ENCODE data around the gene KAT2A.

KAT2A gene

DNA sequence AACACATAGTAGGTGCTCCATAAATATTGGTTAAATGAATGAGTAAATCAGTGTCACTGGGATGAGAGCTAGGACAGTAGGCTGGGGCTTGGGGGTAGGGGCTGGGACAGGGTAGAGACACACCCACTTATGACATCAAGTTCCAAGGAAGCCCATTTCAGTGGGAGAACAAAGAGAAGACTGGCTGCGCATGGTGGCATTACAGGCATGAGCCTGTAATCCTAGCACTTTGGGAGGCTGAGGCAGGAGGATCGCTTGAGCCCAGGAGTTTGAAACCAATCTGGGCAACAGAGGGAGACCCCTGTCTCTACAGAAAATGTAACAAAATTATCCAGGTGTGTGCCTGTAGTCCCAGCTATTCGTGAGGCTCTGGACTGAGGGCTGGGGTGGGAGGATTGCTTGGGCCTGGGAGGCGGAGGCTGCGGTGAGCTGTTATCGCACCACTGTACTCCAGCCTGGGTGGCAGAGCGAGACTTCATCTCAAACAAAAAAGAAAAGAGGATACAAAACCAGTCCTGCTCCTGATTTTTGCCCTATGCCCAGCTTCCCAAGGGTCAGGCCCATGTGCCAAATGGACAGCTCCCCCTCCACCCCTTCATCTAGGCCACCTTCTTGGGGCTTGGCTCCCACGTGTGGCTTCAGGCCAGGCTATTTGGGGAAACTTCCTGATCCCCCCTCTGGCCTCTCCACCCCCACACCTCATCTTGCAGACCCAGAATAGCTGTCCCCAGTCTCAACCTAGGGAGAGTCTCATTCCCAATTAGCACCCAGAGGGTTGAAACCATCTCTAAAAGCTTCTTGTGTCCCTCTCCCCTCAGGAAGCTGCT lies 30.0 kb downstream of the KAT2A start:
- DNase-seq = no peak

- DNase-seq = no peak
Observed at GRCh38 chr17:42088736-42089135, 32.4 kb downstream of the KAT2A start.

DNA sequence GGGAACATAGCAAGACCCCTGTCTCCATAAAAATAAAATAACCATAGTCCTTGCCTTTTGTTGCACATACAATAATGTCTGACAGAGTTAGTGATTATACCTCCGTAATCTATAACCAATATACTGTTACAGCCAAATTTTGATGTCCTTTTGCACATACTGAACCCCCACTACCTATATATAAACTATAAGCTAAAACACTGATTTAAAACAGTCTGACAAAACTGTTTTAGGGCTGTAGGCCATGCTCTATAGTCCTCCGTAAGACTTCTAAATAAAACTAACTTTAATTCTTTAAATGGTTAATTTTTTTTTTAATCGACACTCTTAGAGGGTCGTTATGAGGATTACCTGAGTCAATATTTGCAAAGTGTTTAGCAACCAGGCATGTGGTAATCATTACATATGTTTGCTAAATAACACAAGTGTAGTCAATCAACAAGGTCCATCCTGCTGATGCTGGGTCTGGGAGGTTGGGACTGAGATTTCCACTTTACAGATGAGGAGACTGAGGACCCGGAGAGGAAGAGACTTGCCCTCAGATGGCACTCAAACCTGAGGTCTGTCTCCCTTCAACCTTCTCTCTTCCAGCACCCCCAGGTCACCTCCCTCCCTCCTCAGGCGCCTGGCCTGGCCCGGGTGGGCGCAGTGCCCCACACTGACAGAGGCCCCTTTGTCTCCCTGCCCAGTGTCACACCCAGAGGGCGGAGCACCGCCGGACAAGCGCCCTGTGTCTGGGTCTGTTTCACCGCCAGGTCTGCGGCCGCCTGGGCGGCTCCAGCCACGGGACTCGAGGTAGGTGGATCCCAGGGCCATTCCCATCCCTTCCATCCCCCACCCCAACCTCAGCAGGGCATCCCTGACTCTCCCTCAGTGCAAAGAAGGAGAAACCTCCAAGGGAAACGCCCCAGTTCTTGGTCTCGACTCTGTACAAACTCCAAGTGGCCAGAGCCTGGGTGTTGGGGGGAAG lies 33.1 kb downstream of the KAT2A start:
- DNase-seq = no peak

- DNase-seq = no peak
Observed at GRCh38 chr17:42087042-42087701, 34.0 kb downstream of the KAT2A start.

DNA sequence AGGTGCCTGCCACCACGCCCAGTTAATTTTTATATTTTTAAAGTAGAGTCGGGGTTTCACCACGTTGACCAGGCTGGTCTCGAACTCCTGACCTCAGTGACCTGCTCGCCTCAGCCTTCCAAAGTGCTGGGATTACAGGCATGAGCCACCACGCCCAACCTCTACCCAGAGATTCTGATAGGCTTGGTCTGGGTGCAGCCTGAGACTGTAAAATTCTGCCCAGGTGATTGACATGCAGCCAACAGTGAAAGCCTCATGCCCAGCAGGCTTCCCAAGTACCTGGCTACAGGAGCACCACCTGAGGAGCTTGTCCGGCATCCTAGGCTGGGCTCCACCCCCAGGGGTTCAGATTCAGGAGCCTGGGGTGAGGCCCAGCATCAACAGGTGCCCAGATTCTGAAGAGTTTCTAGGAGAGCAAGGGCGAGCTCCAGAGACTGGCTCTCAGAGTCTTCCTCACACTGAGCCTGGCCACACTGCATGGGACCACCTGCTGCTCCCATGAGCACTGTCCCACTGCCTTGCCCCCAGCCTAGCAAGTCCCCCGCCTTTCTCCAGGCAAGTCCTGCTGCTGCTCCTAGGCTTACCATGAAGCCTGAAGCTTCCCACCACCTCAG lies 39.5 kb downstream of the KAT2A start:
- DNase-seq = no peak

- DNase-seq = no peak
Observed at GRCh38 chr17:42079541-42079940, 41.6 kb downstream of the KAT2A start.

- no peak for DNase-seq
Observed at GRCh38 chr17:42078396-42079043, 42.6 kb downstream of the KAT2A start.

- no peak for DNase-seq
Observed at GRCh38 chr17:42077755-42078154, 43.4 kb downstream of the KAT2A start.

DNA sequence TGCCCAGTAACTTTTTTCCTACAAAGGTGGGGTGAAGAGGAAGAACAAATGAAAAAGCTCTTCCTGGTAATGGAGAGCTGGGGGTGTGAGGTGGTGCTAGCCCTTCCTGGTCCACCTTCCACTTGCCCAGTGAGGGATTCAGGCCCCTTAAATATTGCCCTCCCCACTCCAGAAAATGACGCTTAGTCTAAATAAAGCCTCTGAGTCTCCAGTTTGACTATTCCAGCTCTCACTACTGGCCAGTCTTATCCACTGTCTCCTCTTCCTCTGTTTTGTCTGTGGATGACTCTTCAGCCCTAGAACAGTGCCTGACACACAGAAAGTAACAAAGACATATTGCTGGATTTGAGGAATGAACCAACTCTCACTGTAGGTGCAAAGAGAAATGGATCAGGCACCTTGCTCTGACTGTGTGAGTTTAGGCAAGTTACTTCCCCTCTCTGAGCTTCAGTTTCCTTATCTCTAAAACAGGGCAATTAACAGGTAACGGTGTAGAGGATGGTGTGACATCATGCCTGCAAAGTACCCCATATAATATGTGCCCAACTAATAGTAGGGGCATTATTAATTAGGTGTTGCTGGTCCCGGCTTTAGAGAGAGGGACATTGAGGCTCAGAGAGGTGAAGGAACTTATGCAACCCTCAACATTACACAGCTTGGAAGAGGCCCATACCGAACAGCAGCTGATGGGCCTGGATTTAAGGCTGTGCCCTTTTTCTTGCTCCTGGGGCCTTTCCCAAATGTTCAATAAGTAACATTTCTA lies 44.2 kb downstream of the KAT2A start:
- no peak for DNase-seq

- no peak for DNase-seq
Observed at GRCh38 chr17:42075789-42076188, 45.4 kb downstream of the KAT2A start.

DNA sequence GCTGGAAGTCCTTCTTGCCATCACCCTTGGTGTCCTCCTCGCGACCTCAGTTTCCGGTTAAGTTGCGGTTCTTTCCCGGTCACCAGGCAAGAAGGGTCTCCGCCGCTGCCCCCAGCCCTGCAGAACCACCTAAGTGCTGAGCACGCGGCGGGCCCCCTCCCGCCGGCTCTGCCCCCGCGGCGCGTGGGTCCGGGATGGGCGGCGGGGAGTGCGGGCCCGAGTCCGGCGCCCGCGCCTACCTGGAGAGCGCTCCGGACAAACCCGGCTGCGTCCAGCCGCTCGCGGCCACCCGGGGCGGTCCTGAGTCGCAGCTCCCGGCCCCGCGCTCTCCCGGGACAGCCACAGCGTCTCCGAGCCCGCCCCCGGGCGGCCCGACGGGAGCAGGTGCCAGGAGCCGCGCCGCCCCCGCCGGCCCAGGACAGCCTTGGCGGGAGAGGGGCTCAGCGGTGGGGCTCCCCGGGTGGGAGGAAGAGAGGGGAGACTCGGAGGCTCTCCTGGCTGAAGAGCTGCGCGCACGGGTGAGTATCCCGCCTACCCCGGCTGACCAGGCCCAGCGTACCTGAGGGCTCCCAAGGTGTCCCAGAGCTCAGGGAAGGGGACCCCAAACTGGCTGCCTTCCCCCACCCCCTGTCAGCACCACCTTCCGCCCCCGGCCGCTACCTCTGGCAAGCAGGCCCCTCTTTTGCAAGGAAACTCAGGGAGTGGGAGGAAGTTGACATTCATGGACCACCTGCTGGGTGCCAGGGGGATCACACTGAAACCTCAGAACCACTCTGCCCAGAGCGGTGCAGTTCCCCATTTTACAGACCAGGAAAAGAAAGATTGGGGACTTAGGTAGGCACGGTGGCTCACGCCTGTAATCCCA lies 48.6 kb downstream of the KAT2A start:
- no peak for DNase-seq

GRCh38 chr17:42071810-42072209 lies 49.4 kb downstream of the KAT2A start:
- DNase-seq = no peak

GRCh38 chr17:42068979-42069378 lies 52.2 kb downstream of the KAT2A start:
- no peak for DNase-seq

DNA sequence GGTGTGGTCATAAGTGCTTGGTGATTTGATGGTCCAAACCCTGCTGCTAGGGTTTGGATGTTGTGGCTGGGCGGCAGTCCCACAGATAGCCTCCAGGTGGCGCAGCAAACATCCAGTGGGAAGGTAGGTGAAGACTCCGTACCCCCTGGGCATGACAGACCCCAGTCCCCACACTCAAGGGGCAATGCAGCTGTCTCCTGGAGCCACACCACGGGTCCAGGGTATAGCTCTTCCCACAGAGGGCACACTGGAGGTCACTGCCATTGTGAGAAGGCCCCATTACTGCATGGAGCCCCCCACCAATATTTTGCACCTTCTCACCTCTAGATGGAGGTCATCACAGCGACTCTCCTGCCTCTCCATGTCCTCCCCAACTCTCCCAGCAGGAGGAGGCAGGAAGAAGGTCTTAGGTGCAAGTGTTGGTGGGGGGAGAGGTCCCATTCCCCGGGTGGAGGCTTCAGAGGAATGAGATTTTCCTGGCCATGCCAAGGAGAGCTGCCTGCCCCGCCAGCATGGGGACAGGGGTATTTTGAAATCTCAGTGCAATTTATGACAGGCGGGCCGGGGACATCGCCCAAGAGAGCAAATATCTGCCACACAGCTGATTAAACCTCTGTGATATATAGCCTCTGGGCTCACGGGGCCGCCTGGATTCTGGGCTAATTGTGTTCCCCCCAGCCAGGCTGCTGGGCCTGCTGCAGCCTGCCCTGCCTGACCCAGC lies 53.6 kb downstream of the KAT2A start:
- peak; percentile 21 to 48 for DNase-seq

- DNase-seq = no peak
Observed at GRCh38 chr17:42065201-42065600, 56.0 kb downstream of the KAT2A start.

Measured in AML-193 (cell line).